ENCODE data around the gene MXI1.
"Not testable (repeated sequence)": the region's sequence is repeated elsewhere in the genome, so short reads cannot be mapped to it uniquely, and the experiment has no call there.

The MXI1 gene

GRCh38 chr10:110181911-110182310, 25.5 kb upstream of the MXI1 start:
- no peak for DNase-seq

- DNase-seq: no peak
Observed at GRCh38 chr10:110184398-110184797, 23.0 kb upstream of the MXI1 start.

- not testable (repeated sequence) for DNase-seq
Observed at GRCh38 chr10:110185646-110186182, 21.7 kb upstream of the MXI1 start.

GRCh38 chr10:110190170-110190569, 17.2 kb upstream of the MXI1 start:
- no peak for DNase-seq

GRCh38 chr10:110192552-110192951, 14.9 kb upstream of the MXI1 start:
- no peak for DNase-seq

GRCh38 chr10:110200503-110200902, 6.9 kb upstream of the MXI1 start:
- no peak for DNase-seq

- not testable (repeated sequence) for DNase-seq
Observed at GRCh38 chr10:110201046-110201445, 6.4 kb upstream of the MXI1 start.

- no peak for DNase-seq
Observed at GRCh38 chr10:110203500-110204455, 3.6 kb upstream of the MXI1 start.

- no peak for DNase-seq
Observed at GRCh38 chr10:110205051-110205675, 2.2 kb upstream of the MXI1 start.

GRCh38 chr10:110207805-110208613, 604 bp downstream of the MXI1 start:
- DNase-seq: peak; percentile 26

GRCh38 chr10:110208614-110209453, 1.4 kb downstream of the MXI1 start:
- DNase-seq: no peak

GRCh38 chr10:110209454-110209925, 2.1 kb downstream of the MXI1 start:
- DNase-seq: peak; percentile 51

- DNase-seq: no peak
Observed at GRCh38 chr10:110209926-110210673, 2.7 kb downstream of the MXI1 start.

GRCh38 chr10:110210674-110211464, 3.5 kb downstream of the MXI1 start:
- DNase-seq: peak; percentile 95

- no peak for DNase-seq
Observed at GRCh38 chr10:110211465-110211843, 4.0 kb downstream of the MXI1 start.

- no peak for DNase-seq
Observed at GRCh38 chr10:110212119-110213006, 5.0 kb downstream of the MXI1 start.

GRCh38 chr10:110214371-110214826, 7.0 kb downstream of the MXI1 start:
- no peak for DNase-seq

- DNase-seq: no peak
Observed at GRCh38 chr10:110215286-110216170, 8.1 kb downstream of the MXI1 start.

Measured in NCI-H226 (cell line).